Measurements from ENCODE around the gene FAM162A.
A peak's percentile ranks its signal among the peaks of the same experiment; 100 is the strongest.
"Not testable (repeated sequence)": the region's sequence is repeated elsewhere in the genome, so short reads cannot be mapped to it uniquely, and the experiment has no call there.

Gene FAM162A, protein sequence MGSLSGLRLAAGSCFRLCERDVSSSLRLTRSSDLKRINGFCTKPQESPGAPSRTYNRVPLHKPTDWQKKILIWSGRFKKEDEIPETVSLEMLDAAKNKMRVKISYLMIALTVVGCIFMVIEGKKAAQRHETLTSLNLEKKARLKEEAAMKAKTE

GRCh38 chr3:122383771-122384697 is at the start of gene FAM162A:
Gene FAM162A, plus strand, starts transcription at chr3:122384182. Its CDS starts 84 bp downstream, at chr3:122384266.
- DNase-seq: peak; percentile 78

DNA sequence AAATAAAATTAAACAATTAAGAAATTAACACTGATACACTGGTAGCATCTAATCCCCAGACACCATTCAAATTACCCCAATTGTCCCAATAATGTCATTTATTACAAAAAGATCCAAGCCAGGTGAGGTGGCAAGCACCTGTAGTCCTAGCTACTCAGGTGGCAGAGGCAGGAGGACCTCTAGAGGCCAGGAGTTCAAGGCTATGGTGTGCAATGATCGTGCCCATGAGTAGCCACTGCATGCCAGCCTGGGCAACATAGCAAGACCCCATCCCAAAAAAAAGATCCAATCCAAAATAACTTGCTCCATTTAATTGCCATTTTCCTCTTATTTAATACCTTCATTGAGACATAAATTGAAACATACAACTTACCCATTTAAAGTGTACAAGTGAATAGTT is 41.2 kb upstream of the FAM162A start:
- no peak for DNase-seq

DNA sequence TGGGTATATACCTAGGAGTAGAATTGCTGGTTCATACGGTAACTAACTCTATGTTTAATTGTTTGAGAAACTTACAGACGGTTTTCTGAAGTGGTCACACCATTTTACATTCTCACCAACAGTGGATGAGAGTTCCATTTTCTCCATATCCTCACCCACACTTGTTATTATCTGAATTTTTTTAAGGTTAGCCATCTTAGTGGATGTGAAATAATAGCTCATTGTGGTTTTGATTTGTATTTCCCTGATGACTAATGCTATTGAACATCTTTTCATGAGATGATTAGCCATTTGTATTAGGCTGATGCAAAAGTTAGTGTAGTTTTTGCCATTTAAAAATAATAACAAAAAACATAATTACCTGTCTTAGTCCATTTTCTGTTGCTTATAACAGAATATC is 40.3 kb upstream of the FAM162A start:
- no peak for DNase-seq

- no peak for DNase-seq
These were observed 34.8 kb upstream of the FAM162A start for GRCh38 chr3:122349171-122349570.

DNA sequence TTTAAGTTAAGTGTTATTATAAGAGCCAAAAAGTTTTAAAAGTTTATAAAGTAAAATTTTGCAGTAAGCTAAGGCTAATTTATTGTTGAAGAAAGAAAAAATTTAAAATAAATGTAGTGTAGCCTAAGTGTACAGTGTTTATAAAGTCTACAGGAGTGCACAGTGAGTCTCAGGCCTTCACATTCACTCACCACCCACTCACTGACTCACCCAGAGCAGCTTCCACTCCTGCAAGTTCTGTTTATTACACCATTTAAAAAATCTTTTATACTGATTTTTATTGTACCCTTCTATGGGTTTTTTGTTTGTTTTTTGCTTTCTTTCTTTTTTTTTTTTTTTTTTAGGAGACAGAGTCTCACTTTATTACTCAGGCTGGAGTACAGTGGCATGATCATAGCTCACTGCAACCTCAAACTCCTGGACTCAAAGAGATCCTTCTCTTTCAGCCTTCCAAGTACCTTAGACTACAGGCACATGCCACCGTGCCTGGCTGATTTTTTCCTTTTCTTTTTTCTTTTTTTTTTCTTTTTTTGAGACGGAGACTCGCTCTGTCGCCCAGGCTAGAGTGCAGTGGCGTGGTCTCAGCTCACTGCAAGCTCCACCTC is 33.1 kb upstream of the FAM162A start:
- DNase-seq: no peak

- DNase-seq: no peak
These were observed 32.4 kb upstream of the FAM162A start for GRCh38 chr3:122351612-122352011.

DNA sequence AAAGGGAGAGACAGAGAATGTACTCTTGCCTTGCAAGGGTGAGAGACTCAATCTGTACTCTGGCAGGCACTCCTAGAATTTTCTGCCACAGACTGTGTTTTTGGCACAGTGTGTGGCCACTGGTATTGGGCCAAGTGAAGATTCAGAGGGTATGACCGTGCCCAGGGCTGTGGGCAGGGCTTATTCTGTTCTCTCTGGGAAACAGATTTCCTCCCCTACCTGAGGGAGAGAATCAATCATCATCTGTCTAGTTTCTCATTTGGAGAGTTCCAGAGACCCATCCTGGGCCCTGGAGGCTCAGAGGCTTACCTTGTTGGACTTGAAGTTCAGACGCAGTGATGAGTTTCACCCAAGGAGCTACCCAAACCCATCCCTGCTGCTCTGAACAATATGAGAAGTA is 30.8 kb upstream of the FAM162A start:
- DNase-seq: no peak

DNA sequence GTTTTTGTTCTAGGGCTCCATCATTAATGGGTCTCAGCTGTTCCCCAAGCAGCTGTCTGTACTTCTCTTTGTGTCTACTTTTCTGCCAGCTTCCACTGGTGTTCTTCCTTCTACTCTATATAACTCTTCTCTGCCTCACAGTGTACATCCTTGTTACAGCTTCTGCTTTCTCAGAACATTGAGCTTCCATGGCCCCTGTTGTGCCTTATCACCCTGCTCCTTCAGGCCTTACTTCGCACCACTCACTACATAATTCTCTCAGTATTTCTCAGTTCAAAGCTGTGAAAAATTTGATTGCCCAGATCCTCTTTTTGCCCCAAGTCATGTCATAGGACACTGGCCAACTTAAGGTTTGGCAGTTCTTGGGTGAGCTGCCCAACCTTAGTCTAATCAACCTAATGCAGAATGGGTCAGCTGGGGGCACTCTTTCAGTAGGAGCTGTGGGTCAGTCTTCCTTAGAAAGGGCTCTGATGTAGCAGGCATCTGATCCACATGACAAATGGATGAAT is 30.0 kb upstream of the FAM162A start:
- no peak for DNase-seq

DNA sequence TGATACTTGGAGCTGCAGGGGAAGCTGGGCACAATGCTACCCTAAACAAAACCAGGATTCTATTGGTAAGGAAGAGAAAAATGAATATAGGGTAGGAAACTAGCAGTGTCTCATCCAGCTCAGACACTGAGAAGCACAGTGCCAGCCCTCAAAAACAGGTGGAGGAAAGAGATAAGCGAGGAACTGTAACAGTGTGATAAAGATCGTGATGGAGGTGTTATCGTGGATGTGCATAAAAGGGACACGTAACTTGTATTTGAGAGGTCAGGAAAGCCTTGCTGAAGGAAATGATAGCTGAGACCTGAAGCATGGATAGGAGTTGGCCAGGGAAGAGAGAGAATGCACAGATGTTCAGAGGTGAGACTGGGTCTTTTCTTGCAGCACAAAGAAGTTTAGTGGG is 28.4 kb upstream of the FAM162A start:
- no peak for DNase-seq

- peak; percentile 87 for DNase-seq
These were observed 27.6 kb upstream of the FAM162A start for GRCh38 chr3:122356402-122356801.

DNA sequence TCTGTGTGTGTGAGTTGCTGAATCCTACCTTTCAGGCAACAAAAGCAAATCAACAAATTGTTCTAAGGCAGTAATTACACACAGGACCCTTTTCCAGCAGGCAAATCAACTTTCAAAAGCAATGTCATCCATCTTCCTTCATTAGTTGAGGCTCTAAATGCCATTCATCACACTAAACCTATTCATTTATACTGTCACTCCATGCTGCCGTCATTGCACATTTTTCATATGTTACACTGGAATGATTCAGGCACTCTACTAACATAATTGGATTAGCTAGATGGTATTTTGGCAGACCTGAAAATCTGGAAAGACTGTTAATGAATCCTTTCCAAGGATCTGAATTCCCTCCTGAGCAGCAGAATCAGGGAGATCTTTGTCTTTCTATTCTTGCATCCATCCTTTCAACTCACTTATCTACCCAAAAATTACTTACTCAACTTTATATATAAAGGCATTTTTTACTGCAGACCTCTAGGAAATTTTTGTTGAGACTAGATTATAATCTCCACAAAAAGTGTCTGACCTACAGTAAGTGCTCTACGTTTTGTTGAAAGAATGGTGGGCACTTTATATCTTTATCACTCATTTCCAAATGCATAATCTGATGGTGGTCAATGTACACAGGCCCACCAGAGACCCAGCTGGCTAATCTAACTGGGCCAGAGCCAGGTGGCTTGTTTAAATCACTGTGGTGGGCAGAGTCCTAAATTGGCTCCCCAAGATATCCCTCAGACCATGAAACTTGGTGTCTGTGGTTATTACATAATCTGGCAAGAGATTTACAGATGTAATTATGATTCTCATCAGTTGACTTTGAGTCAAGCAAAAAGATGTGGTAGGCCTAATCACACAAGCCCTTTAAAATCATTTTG is 25.9 kb upstream of the FAM162A start:
- DNase-seq: no peak

GRCh38 chr3:122358703-122359032 is 25.3 kb upstream of the FAM162A start:
- no peak for DNase-seq

- no peak for DNase-seq
These were observed 22.0 kb upstream of the FAM162A start for GRCh38 chr3:122362026-122362425.

DNA sequence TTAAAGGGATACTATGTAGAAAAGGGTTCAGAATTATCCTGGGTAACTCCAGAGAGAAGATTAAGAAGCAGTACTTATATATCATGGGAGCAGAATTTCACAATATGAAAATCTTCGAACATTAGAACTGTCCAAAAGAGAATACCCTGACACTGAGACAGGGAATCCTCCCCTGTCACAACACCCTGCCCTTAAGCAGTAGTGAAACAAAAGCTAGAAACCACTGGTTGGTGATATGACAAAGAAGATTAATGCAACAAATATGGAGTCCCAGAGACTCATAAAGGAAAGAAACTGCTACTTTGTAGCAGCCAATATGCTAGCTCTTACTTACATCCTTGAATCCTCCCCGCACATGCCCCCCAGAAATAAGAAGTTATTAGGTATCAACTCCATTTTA is 19.5 kb upstream of the FAM162A start:
- no peak for DNase-seq

DNA sequence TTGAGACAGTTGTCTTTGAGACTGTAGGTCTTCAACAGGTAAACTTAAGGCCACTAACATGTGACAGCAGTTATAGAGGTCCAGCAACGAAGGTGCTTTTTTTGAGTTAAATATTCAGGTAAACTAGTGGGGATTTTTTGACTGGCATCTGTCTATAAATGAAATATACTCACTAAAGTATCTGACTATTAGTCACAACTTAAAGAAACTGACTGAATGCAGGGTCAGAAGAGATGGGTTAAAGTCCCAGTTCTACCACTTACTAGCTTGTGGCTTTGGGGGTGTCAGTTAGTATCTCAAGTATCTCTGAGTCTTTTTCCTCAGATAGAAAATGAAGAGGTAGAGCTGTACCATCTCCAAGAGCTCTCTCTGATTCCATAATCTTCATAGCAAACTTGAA is 18.9 kb upstream of the FAM162A start:
- DNase-seq: no peak

DNA sequence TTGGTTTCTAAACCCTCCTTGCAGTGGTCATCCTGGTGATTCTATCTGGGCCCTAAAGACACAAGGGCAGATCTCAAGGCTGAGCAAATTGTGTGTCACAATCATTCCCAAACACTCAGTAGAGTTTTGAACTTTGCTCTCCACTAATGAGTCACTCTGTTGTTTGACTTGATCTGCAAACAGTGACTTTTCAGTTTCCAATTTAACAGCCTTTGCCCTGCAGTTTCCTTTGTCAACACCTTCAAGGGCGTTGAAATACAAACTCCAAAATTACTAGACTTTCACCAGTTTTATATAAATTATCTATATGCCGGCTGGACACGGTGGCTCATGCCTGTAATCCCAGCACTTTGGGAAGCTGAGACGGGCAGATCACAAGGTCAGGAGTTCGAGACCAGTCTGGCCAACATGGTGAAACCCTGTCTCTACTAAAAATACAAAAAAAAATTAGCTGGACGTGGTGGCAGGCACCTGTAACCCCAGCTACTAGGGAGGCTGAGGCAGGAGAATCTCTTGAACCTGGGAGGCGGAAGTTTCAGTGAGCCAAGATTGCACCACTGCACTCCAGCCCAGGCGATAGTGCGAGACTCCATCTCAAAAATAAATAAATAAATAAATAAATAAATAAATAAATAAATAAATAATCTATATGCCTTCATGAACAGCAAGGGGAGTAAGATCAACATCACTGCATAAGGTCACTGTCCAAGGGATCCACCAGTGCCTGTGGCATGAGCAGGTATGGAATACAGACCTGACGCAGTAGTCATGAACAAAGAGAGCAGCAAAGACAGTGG is 18.2 kb upstream of the FAM162A start:
- not testable (repeated sequence) for DNase-seq

DNA sequence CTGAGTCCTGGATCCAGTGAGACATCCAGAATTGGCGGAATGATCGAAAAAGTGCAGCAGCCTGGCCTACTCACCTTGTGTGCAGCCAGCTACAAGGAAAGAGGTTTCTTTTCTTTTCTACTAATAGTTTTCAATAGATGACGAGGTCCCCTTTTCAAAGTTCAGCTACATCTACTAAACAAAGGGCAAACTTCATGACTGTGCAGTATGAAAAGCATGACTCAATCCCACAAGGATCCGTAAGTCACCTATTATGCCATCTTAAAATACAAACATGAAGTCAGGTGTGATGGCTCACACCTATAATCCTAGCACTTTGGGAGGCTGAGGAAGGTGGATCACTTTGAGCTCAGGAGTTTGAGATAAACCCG is 17.6 kb upstream of the FAM162A start:
- DNase-seq: no peak

GRCh38 chr3:122374034-122374433 is 9.9 kb upstream of the FAM162A start:
- no peak for DNase-seq

DNA sequence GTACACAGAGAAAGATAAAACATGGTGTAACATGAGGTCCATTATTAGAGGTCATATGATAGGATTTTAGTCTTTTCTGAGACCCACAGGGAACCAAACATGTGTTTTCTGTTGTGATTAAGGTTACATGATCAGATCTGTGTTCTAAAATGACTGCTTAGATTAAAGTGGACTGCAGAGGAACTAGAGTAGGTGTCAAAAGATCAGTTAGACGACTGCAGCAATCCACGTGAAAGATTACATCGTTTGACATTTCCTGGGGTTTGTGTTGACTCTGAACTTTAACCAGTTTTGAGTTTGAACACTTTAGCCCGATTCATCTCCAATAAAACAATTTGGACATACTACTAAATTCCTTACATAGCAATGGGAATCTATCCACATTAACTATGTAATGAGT is 6.0 kb upstream of the FAM162A start:
- DNase-seq: no peak

GRCh38 chr3:122382888-122383666 is 905 bp upstream of the FAM162A start, which contains the start of gene MIX23:
Gene MIX23, minus strand, starts transcription at chr3:122383231. Its CDS starts 7 bp downstream, at chr3:122383224.
- DNase-seq: peak; percentile 90

DNA sequence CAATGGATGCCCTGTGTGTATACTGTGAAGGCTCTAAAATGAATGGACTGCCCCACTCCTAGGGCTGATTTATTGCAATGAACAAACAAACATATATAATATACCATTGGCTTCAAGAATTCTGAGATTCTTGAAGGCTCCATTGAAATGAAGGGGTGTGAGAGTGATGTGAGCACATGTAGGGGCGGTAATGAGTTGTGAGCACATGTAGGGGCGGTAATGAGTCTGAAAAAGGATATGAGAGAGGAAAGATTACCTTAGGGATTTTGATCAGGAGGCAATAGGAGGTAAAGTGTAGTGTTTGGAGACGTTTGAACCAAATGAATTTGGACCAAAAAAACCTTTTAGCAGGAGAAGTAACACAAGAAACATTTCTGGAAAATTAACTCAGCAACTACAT is 3.7 kb downstream of the FAM162A start:
- DNase-seq: no peak

Data from NCI-H1436 treated with DMSO at 0.1 percent for 48 hours (cell line).